Neural progenitor cell (in vitro differentiated cells): ENCODE measurements around the gene CD248.

Source experiments
- EZH2 ChIP-seq: fragments of 200-600 bp; sonication (generic); IDR thresholded peaks from 2 replicates; pipeline ENCODE4 v1.6.1; 2017; ENCODE audit warnings: antibody characterized with exemption, mild to moderate bottlenecking, moderate library complexity
- EZH2phosphoT487 ChIP-seq: fragments of 200-600 bp; sonication (generic); IDR thresholded peaks from 2 replicates; pipeline ENCODE4 v1.6.1; 2017; ENCODE audit warnings: antibody characterized with exemption
- TF ChIP-seq, protein P1 (sequence below): fragments of 200-600 bp; sonication (generic); IDR thresholded peaks from 2 replicates; pipeline ENCODE4 v1.5.1; 2017; ENCODE audit warnings: antibody characterized with exemption, mild to moderate bottlenecking

DNA sequence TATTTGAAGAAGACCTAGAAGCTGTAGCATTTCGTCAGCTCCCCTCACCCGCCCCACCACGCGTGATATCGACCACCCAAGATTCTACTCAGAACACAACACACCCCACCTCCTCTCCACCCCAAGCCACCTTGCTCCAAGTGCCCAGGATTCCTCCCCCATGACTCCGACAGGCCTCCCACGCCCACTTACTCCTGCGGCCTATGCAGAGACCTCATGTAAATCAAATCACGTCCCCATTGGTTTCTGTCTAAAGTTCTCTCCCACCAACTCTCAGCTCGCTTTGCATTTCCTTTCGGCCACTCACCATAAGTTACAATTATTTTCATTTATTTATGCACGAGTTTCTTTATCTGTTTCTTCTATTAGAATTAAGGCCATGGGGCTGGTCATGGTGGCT is 14.2 kb downstream of the CD248 start:
- TF ChIP-seq, protein P1, sequence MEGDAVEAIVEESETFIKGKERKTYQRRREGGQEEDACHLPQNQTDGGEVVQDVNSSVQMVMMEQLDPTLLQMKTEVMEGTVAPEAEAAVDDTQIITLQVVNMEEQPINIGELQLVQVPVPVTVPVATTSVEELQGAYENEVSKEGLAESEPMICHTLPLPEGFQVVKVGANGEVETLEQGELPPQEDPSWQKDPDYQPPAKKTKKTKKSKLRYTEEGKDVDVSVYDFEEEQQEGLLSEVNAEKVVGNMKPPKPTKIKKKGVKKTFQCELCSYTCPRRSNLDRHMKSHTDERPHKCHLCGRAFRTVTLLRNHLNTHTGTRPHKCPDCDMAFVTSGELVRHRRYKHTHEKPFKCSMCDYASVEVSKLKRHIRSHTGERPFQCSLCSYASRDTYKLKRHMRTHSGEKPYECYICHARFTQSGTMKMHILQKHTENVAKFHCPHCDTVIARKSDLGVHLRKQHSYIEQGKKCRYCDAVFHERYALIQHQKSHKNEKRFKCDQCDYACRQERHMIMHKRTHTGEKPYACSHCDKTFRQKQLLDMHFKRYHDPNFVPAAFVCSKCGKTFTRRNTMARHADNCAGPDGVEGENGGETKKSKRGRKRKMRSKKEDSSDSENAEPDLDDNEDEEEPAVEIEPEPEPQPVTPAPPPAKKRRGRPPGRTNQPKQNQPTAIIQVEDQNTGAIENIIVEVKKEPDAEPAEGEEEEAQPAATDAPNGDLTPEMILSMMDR = no peak
- TF ChIP-seq EZH2 (no peak), EZH2phosphoT487 (no peak)
